IPS DF 6.9 (cell line): ENCODE results near the gene LDLRAD1.
"Not testable (repeated sequence)": the region's sequence is repeated elsewhere in the genome, so short reads cannot be mapped to it uniquely, and the experiment has no call there.

Source experiments
- DNase-seq: peaks from one replicate; pipeline ENCODE4 v3.0.0-alpha.2; 2013; ENCODE audit warnings: low read depth, low spot score
- H3K27ac ChIP-seq: one replicate; pipeline ENCODE4 v1.5.1; 2013; ENCODE audit warnings: low read length, control low read depth
- H3K27me3 ChIP-seq: 2 replicates; pipeline ENCODE4 v1.6.1; 2013; ENCODE audit warnings: mild to moderate bottlenecking, low read length; ENCODE audit not compliant: control insufficient read depth, insufficient read depth
- H3K36me3 ChIP-seq: 2 replicates; pipeline ENCODE4 v1.6.1; 2013; ENCODE audit warnings: low read length; ENCODE audit not compliant: control insufficient read depth, insufficient read depth
- H3K4me1 ChIP-seq: 2 replicates; pipeline ENCODE4 v1.6.1; 2013; ENCODE audit warnings: low read length; ENCODE audit not compliant: control insufficient read depth, insufficient read depth
- H3K4me3 ChIP-seq: 2 replicates; pipeline ENCODE4 v1.5.1; 2013; ENCODE audit warnings: mild to moderate bottlenecking, low read length
- H3K9me3 ChIP-seq: 2 replicates; pipeline ENCODE4 v1.6.1; 2013; ENCODE audit warnings: low read length, inconsistent platforms; ENCODE audit not compliant: control insufficient read depth, insufficient read depth
- WGBS: extraction: QIAGEN DNeasy Blood & Tissue Kit; methylation state at CpG from one replicate; pipeline ENCODE4 v1.1.7; 2013; ENCODE audit warnings: mixed read lengths, missing lambda C conversion rate; ENCODE audit not compliant: insufficient read length, insufficient coverage; 5-methylcytosine and 5-hydroxymethylcytosine counted together

LDLRAD1 gene

GRCh38 chr1:54006508-54006907 lies 11.5 kb downstream of the LDLRAD1 start:
- no peaks in the 10 kb centered on the region for H3K27me3 ChIP-seq
- no CpG with 5 or more reads among the region's 4 CpGs for WGBS
- H3K4me1 ChIP-seq, result no peaks in the 10 kb centered on the region
- H3K27ac ChIP-seq, result no peak overlapping the region
- no peak overlapping the region for H3K4me3 ChIP-seq
- no peaks in the 10 kb centered on the region for H3K36me3 ChIP-seq
- no peaks in the 10 kb centered on the region for H3K9me3 ChIP-seq
- DNase-seq, result no peak

GRCh38 chr1:54004481-54005049 lies 13.4 kb downstream of the LDLRAD1 start:
- no peak for DNase-seq
- no CpG with 5 or more reads among the region's 27 CpGs for WGBS
- no peak overlapping the region for H3K4me3 ChIP-seq
- H3K36me3 ChIP-seq, result no peaks in the 10 kb centered on the region
- no peaks in the 10 kb centered on the region for H3K4me1 ChIP-seq
- H3K9me3 ChIP-seq, result no peaks in the 10 kb centered on the region
- H3K27me3 ChIP-seq, result no peaks in the 10 kb centered on the region
- H3K27ac ChIP-seq, result no peak overlapping the region

- not testable (repeated sequence) for H3K9me3 ChIP-seq, H3K27ac ChIP-seq, H3K36me3 ChIP-seq, H3K4me1 ChIP-seq, H3K4me3 ChIP-seq, DNase-seq, H3K27me3 ChIP-seq
- no CpG with 5 or more reads among the region's 19 CpGs for WGBS
Measured at GRCh38 chr1:54003750-54004480, 14.1 kb downstream of the LDLRAD1 start.

GRCh38 chr1:54003249-54003646 lies 14.7 kb downstream of the LDLRAD1 start:
- no peak overlapping the region for H3K27ac ChIP-seq
- no peak for DNase-seq
- H3K27me3 ChIP-seq, result no peaks in the 10 kb centered on the region
- H3K4me3 ChIP-seq, result no peak overlapping the region
- H3K4me1 ChIP-seq, result no peaks in the 10 kb centered on the region
- H3K36me3 ChIP-seq, result no peaks in the 10 kb centered on the region
- H3K9me3 ChIP-seq, result no peaks in the 10 kb centered on the region
- WGBS, result no CpG with 5 or more reads among the region's 12 CpGs

GRCh38 chr1:54002544-54003248 lies 15.3 kb downstream of the LDLRAD1 start:
- no peak overlapping the region for H3K4me3 ChIP-seq
- H3K4me1 ChIP-seq, result no peaks in the 10 kb centered on the region
- H3K27me3 ChIP-seq, result no peaks in the 10 kb centered on the region
- no peaks in the 10 kb centered on the region for H3K36me3 ChIP-seq
- DNase-seq, result no peak
- no peak overlapping the region for H3K27ac ChIP-seq
- WGBS, result no CpG with 5 or more reads among the region's 9 CpGs
- no peaks in the 10 kb centered on the region for H3K9me3 ChIP-seq

GRCh38 chr1:54001591-54001990 lies 16.4 kb downstream of the LDLRAD1 start:
- Histone ChIP-seq H3K4me3 (no peak overlapping the region), H3K36me3 (no peaks in the 10 kb centered on the region), H3K27me3 (no peaks in the 10 kb centered on the region), H3K27ac (no peak overlapping the region), H3K9me3 (no peaks in the 10 kb centered on the region), H3K4me1 (no peaks in the 10 kb centered on the region)
- WGBS, result no CpG with 5 or more reads among the region's 3 CpGs
- DNase-seq, result no peak

- no peaks in the 10 kb centered on the region for H3K36me3 ChIP-seq
- no peak overlapping the region for H3K4me3 ChIP-seq
- no peaks in the 10 kb centered on the region for H3K4me1 ChIP-seq
- no peak overlapping the region for H3K27ac ChIP-seq
- no peaks in the 10 kb centered on the region for H3K9me3 ChIP-seq
- DNase-seq, result no peak
- no peaks in the 10 kb centered on the region for H3K27me3 ChIP-seq
Measured at GRCh38 chr1:53999920-54000319, 18.1 kb downstream of the LDLRAD1 start.

GRCh38 chr1:53998223-53998622 lies 19.8 kb downstream of the LDLRAD1 start:
- Histone ChIP-seq H3K27me3 (no peaks in the 10 kb centered on the region), H3K4me3 (no peak overlapping the region), H3K36me3 (no peaks in the 10 kb centered on the region), H3K9me3 (no peaks in the 10 kb centered on the region), H3K27ac (no peak overlapping the region), H3K4me1 (no peaks in the 10 kb centered on the region)
- no CpG with 5 or more reads among the region's 1 CpG for WGBS
- DNase-seq, result no peak

GRCh38 chr1:53995683-53996082 lies 22.3 kb downstream of the LDLRAD1 start:
- no peaks in the 10 kb centered on the region for H3K9me3 ChIP-seq

GRCh38 chr1:53994516-53994915 lies 23.5 kb downstream of the LDLRAD1 start:
- H3K9me3 ChIP-seq, H3K27ac ChIP-seq, H3K27me3 ChIP-seq, H3K36me3 ChIP-seq, H3K4me1 ChIP-seq, DNase-seq, H3K4me3 ChIP-seq: not testable (repeated sequence)
- WGBS, result no CpG with 5 or more reads among the region's 2 CpGs

More at GRCh38 chr1:53995683-53996082, 22.3 kb downstream of the LDLRAD1 start:
- DNase-seq, result no peak
- Histone ChIP-seq H3K4me3 (no peak overlapping the region), H3K27ac (no peak overlapping the region), H3K27me3 (no peaks in the 10 kb centered on the region), H3K36me3 (no peaks in the 10 kb centered on the region), H3K4me1 (no peaks in the 10 kb centered on the region)
- WGBS, result no CpG with 5 or more reads among the region's 1 CpG
